HL-60 (cell line): ENCODE measurements around the gene PCBP2.
"Not testable (repeated sequence)": the region's sequence is repeated elsewhere in the genome, so short reads cannot be mapped to it uniquely, and the experiment has no call there.

Experiments used
- DNase-seq, 2 experiments: peaks; one replicate each; pipeline ENCODE4 v3.0.0-alpha.2; 2010 to 2020; ENCODE audit warnings: low read depth in 1 of 2, low spot score in 1 of 2
- H3K27ac ChIP-seq: fragments of 250-450 bp; sonication (Bioruptor Pico); replicated peaks from 2 replicates; pipeline ENCODE4 v1.5.1; 2020; ENCODE audit warnings: mild to moderate bottlenecking, moderate library complexity
- H3K27me3 ChIP-seq: fragments of 250-450 bp; sonication (Bioruptor Pico); 2 replicates; pipeline ENCODE4 v1.5.1; 2021; ENCODE audit warnings: mild to moderate bottlenecking, moderate library complexity; ENCODE audit not compliant: insufficient read depth, poor library complexity, severe bottlenecking
- H3K4me3 ChIP-seq: replicated peaks from 2 replicates; pipeline ENCODE4 v1.5.1; 2011; ENCODE audit warnings: mild to moderate bottlenecking, control low read depth, low read length; ENCODE audit not compliant: insufficient read depth
- GABPA ChIP-seq: IDR thresholded peaks from 2 replicates; pipeline ENCODE4 v1.6.1; 2012; ENCODE audit warnings: low read depth
- POLR2AphosphoS5 ChIP-seq: IDR thresholded peaks from 2 replicates; pipeline ENCODE4 v1.6.1; 2012; ENCODE audit warnings: low read depth
- SPI1 ChIP-seq: IDR thresholded peaks from 2 replicates; pipeline ENCODE4 v1.6.1; 2012; ENCODE audit warnings: low read depth, mild to moderate bottlenecking, borderline replicate concordance
- TF ChIP-seq, protein P1 (sequence below): IDR thresholded peaks from 2 replicates; pipeline ENCODE4 v1.6.1; 2012; ENCODE audit warnings: low read depth; ENCODE audit not compliant: insufficient replicate concordance
- TF ChIP-seq, protein P2 (sequence below): IDR thresholded peaks from one replicate; pipeline ENCODE4 v1.5.1; 2011; ENCODE audit warnings: low read length, control low read depth, inconsistent platforms; ENCODE audit not compliant: insufficient read depth

Gene PCBP2

DNA sequence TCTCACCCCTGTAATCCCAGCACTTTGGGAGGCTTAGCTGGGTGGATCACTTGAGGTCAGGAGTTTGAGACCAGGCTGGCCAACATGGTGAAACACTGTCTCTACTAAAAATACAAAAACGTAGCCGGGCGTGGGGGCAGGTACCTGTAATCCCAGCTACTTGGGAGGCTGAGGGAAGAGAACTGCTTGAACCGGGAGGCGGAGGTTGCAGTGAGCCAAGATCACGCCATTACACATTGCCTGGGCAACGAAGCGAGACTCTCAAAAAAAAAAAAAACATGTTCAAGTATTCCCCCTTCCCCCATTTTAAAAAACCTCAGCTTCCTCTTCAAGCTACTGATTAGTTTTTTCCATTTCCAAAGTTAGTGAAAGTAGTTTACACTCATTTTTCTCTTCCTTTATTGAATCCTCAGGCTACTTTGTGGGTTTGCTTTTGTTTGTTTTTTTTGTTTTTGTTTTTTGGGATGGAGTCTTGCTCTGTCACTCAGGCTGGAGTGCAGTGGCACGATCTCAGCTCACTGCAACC lies 34.5 kb upstream of the PCBP2 start:
- peak; percentile 55; the same call in 1 of the 2 replicates for TF ChIP-seq SPI1
- DNase-seq = peak; percentile 50 to 58
- H3K27ac ChIP-seq = peak overlapping the region; percentile 58
- not testable (repeated sequence) for H3K27me3 ChIP-seq, H3K4me3 ChIP-seq

DNA sequence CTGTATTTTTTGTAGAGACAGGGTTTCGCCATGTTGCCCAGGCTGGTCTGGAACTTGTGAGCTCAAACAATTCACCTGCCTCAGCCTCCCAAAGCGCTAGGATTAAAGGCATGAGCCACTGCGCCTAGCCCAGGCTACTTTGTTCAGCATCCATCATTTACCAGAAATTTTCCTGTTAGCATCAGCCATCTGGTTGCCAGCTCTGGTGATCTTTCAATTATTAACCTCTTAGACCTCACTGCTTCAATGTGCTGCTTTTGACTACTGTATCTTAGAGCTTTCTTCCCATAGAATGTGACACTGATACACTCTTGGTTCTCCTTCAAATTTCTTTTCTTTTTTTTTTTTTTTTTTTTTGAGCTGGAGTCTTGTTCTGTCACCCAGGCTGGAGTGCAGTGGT lies 33.7 kb upstream of the PCBP2 start:
- Histone ChIP-seq H3K27ac (no peak overlapping the region), H3K4me3 (no peak overlapping the region), H3K27me3 (no peaks in the 10 kb centered on the region)
- no peak for DNase-seq
- TF ChIP-seq POLR2AphosphoS5 (no peak), SPI1 (no peak), GABPA (no peak)
- TF ChIP-seq, protein P1, sequence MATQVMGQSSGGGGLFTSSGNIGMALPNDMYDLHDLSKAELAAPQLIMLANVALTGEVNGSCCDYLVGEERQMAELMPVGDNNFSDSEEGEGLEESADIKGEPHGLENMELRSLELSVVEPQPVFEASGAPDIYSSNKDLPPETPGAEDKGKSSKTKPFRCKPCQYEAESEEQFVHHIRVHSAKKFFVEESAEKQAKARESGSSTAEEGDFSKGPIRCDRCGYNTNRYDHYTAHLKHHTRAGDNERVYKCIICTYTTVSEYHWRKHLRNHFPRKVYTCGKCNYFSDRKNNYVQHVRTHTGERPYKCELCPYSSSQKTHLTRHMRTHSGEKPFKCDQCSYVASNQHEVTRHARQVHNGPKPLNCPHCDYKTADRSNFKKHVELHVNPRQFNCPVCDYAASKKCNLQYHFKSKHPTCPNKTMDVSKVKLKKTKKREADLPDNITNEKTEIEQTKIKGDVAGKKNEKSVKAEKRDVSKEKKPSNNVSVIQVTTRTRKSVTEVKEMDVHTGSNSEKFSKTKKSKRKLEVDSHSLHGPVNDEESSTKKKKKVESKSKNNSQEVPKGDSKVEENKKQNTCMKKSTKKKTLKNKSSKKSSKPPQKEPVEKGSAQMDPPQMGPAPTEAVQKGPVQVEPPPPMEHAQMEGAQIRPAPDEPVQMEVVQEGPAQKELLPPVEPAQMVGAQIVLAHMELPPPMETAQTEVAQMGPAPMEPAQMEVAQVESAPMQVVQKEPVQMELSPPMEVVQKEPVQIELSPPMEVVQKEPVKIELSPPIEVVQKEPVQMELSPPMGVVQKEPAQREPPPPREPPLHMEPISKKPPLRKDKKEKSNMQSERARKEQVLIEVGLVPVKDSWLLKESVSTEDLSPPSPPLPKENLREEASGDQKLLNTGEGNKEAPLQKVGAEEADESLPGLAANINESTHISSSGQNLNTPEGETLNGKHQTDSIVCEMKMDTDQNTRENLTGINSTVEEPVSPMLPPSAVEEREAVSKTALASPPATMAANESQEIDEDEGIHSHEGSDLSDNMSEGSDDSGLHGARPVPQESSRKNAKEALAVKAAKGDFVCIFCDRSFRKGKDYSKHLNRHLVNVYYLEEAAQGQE = no peak
- TF ChIP-seq, protein P2, sequence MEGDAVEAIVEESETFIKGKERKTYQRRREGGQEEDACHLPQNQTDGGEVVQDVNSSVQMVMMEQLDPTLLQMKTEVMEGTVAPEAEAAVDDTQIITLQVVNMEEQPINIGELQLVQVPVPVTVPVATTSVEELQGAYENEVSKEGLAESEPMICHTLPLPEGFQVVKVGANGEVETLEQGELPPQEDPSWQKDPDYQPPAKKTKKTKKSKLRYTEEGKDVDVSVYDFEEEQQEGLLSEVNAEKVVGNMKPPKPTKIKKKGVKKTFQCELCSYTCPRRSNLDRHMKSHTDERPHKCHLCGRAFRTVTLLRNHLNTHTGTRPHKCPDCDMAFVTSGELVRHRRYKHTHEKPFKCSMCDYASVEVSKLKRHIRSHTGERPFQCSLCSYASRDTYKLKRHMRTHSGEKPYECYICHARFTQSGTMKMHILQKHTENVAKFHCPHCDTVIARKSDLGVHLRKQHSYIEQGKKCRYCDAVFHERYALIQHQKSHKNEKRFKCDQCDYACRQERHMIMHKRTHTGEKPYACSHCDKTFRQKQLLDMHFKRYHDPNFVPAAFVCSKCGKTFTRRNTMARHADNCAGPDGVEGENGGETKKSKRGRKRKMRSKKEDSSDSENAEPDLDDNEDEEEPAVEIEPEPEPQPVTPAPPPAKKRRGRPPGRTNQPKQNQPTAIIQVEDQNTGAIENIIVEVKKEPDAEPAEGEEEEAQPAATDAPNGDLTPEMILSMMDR = no peak

DNA sequence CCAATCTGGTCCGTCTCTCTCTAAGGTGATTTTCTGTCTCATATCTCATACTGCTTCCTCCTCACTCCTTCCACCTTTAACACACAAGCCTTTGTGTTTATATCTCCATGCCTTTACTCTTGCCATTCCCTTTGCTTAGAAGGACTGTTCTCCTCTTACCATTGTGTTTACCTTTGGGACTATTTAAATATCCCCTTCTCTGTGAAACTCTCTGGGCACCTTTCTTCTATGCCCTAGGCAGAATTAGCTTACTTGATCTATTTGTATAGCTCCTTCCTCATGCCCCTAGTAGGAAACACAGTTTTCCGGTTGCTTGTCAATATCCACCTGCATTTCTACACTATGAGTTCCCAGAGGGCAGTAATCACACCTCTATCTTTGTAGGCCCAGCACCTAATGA lies 32.1 kb upstream of the PCBP2 start:
- Histone ChIP-seq H3K4me3 (no peak overlapping the region), H3K27me3 (no peaks in the 10 kb centered on the region), H3K27ac (no peak overlapping the region)
- TF ChIP-seq GABPA (no peak), POLR2AphosphoS5 (no peak), SPI1 (no peak)
- TF ChIP-seq, protein P2 = no peak
- TF ChIP-seq, protein P1 = no peak
- DNase-seq = no peak

GRCh38 chr12:53422247-53422646 lies 29.7 kb upstream of the PCBP2 start:
- not testable (repeated sequence) for DNase-seq, H3K4me3 ChIP-seq, H3K27me3 ChIP-seq, H3K27ac ChIP-seq

DNA sequence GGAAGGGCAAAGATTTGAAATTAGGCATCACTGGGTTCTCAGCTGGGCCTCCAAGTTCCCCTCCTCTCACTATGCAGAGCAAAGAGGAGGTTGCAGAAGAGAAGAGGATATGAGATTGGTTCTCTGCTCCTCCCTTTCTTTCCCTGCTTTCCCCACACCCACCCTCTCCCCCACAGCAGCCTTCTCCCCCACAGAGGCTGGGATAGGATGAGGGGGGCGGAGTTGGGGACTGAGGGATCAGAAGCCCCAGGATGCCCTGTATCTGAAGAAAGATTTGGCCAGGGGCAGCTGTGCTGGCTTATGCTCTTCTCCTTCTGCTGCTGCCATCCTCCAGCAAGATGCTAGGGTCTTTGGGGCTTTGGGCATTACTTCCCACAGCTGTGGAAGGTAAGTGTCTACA lies 28.3 kb upstream of the PCBP2 start, which contains the start of gene AMHR2:
TSS of gene AMHR2 (plus strand) at position 259 of the 400 bp plus-strand sequence. CDS start at position 339, 80 bp downstream.
- Histone ChIP-seq H3K4me3 (no peak within 1 kb of the TSS), H3K27ac (no peak within 1 kb of the TSS), H3K27me3 (no peaks in the 10 kb centered on the region)
- TF ChIP-seq, protein P1 = no peak
- TF ChIP-seq POLR2AphosphoS5 (no peak), SPI1 (no peak), GABPA (no peak)
- TF ChIP-seq, protein P2 = no peak
- DNase-seq = no peak
